HEK293T (cell line): ENCODE measurements around the gene ZNF718.
"Not testable (repeated sequence)": the region's sequence is repeated elsewhere in the genome, so short reads cannot be mapped to it uniquely, and the experiment has no call there.

ENCODE experiments used
- CTCF ChIA-PET: fragments of 350-600 bp; formaldehyde crosslinking; extraction: SDS; loops from one replicate; lab custom pipeline; 2021; ENCODE audit warnings: antibody characterized with exemption, inconsistent platforms; lab: Yijun Ruan, JAX
- POLR2A ChIA-PET: fragments of 350-600 bp; formaldehyde crosslinking; extraction: SDS; loops from one replicate; lab custom pipeline; 2020; ENCODE audit warnings: antibody characterized with exemption, inconsistent platforms; lab: Yijun Ruan, JAX
- DNase-seq: peaks from one replicate; pipeline ENCODE4 v3.0.0; 2012; ENCODE audit warnings: mixed read lengths; ENCODE audit errors: extremely low spot score
- ARNT ChIP-seq: fragments of 450-650 bp; IDR thresholded peaks from 2 replicates; pipeline ENCODE4 v1.6.1; 2017; ENCODE audit warnings: mild to moderate bottlenecking
- BHLHE40 ChIP-seq: fragments of 450-650 bp; IDR thresholded peaks from 2 replicates; pipeline ENCODE4 v1.6.1; 2016; ENCODE audit warnings: mild to moderate bottlenecking, moderate library complexity, borderline replicate concordance
- CTBP1 ChIP-seq: fragments of 450-650 bp; IDR thresholded peaks from 2 replicates; pipeline ENCODE4 v1.6.1; 2016; ENCODE audit warnings: borderline replicate concordance
- ELF4 ChIP-seq: fragments of 450-650 bp; IDR thresholded peaks from 2 replicates; pipeline ENCODE4 v1.6.1; 2017; ENCODE audit warnings: antibody characterized with exemption
- FOXA1 ChIP-seq: fragments of 450-650 bp; IDR thresholded peaks from 2 replicates; pipeline ENCODE4 v1.6.1; 2016; ENCODE audit warnings: mild to moderate bottlenecking
- FOXK2 ChIP-seq: fragments of 450-650 bp; IDR thresholded peaks from 2 replicates; pipeline ENCODE4 v1.6.1; 2016; ENCODE audit warnings: mild to moderate bottlenecking
- FOXM1 ChIP-seq: fragments of 450-650 bp; IDR thresholded peaks from 2 replicates; pipeline ENCODE4 v1.6.1; 2017; ENCODE audit warnings: mild to moderate bottlenecking, borderline replicate concordance
- HDGF ChIP-seq: fragments of 450-650 bp; IDR thresholded peaks from 2 replicates; pipeline ENCODE4 v1.6.1; 2017; ENCODE audit warnings: antibody characterized with exemption, borderline replicate concordance
- L3MBTL2 ChIP-seq: fragments of 450-650 bp; conservative IDR thresholded peaks from 2 replicates; pipeline ENCODE4 v1.6.1; 2016; ENCODE audit warnings: mild to moderate bottlenecking
- LEF1 ChIP-seq: fragments of 450-650 bp; IDR thresholded peaks from 2 replicates; pipeline ENCODE4 v1.6.1; 2017; ENCODE audit warnings: mild to moderate bottlenecking, borderline replicate concordance
- NFRKB ChIP-seq: fragments of 450-650 bp; IDR thresholded peaks from 2 replicates; pipeline ENCODE4 v1.6.1; 2016; ENCODE audit warnings: mild to moderate bottlenecking, moderate library complexity
- SP1 ChIP-seq: fragments of 450-650 bp; IDR thresholded peaks from 2 replicates; pipeline ENCODE4 v1.6.1; 2017
- SUZ12 ChIP-seq: fragments of 450-650 bp; IDR thresholded peaks from 2 replicates; pipeline ENCODE4 v1.6.1; 2016; ENCODE audit warnings: mild to moderate bottlenecking
- TARDBP ChIP-seq: fragments of 450-650 bp; IDR thresholded peaks from 2 replicates; pipeline ENCODE4 v1.6.1; 2016
- ZNF384 ChIP-seq: fragments of 450-650 bp; IDR thresholded peaks from 2 replicates; pipeline ENCODE4 v1.6.1; 2016
- TF ChIP-seq, protein P1 (sequence below): fragments of 450-650 bp; IDR thresholded peaks from 2 replicates; pipeline ENCODE4 v1.6.1; 2016

Gene ZNF718

DNA sequence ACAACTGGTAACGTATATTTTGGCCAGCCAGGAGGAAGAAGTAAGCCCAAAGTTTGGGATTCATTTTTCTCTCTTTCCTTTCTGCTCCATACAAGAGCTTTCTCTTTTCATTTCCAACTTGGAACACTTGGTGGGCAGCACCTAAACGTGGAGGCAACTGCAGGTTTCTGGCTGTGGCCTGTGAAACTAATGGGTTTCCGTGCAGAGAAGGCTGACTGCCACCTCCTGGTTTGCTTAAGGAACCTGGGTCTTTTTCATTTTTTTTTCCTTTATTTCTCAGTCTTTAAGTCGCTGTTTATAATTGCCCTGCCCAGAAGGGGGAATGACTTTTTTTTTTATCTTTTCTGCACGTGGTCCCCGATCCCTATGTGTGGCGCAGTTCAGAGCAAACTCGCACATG lies 15.4 kb downstream of the ZNF718 start:
- CTCF ChIA-PET: no interaction called here
- no peak for DNase-seq
- POLR2A ChIA-PET: no interaction called here
- TF ChIP-seq ELF4 (no peak), BHLHE40 (no peak), FOXK2 (no peak), NFRKB (no peak), FOXM1 (no peak), HDGF (no peak), SP1 (no peak), CTBP1 (no peak), ZNF384 (no peak), ARNT (no peak), SUZ12 (no peak), TARDBP (no peak), FOXA1 (no peak), L3MBTL2 (no peak)
- TF ChIP-seq, protein P1, sequence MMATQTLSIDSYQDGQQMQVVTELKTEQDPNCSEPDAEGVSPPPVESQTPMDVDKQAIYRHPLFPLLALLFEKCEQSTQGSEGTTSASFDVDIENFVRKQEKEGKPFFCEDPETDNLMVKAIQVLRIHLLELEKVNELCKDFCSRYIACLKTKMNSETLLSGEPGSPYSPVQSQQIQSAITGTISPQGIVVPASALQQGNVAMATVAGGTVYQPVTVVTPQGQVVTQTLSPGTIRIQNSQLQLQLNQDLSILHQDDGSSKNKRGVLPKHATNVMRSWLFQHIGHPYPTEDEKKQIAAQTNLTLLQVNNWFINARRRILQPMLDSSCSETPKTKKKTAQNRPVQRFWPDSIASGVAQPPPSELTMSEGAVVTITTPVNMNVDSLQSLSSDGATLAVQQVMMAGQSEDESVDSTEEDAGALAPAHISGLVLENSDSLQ: no peak

DNA sequence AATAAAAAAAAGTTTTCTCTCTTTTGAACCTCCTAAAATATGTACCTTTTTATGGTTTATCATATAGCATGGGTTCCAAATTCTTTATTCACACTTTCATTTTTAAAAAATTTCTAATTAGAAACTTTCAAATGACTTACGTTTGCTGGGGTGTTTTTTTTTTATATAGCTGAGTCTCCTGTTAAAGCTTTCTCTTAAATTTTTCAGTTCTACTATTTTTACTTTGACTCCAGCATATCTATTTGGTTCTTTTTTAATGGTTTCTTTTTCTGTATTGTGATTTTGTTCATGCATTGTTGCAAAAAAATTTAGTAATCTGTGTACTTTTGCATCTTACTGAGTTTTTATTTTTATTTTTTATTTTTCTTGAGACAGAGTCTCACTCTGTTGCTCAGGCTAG lies 22.3 kb downstream of the ZNF718 start:
- TF ChIP-seq CTBP1 (no peak), SUZ12 (no peak), ZNF384 (no peak), TARDBP (no peak), ARNT (no peak), SP1 (no peak), FOXA1 (no peak), FOXM1 (no peak), FOXK2 (no peak), L3MBTL2 (no peak), NFRKB (no peak), LEF1 (no peak), BHLHE40 (no peak), HDGF (no peak), ELF4 (no peak)
- TF ChIP-seq, protein P1: no peak
- no peak for DNase-seq
- POLR2A ChIA-PET: no interaction called here
- CTCF ChIA-PET: no interaction called here

DNA sequence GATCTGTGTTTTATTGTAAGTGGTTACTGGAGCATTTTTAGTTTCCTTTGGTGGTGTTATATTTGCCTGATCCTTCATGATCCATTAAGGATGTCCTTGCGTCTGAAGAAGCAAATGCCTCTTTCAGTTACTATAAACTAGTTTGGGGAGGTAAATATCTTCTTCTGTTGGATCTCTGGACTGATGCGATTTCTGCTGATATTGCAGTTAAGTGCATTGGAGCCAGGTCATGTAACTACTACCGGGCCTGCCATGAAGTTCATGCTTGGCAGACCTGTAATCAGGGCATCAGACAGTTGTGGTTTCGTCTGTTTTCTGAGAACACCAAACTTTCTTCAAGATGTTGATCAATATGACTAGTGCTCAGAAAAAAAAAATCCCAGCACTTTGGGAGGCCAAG lies 22.9 kb downstream of the ZNF718 start:
- DNase-seq: no peak
- TF ChIP-seq CTBP1 (no peak), ZNF384 (no peak), L3MBTL2 (no peak), ELF4 (no peak), ARNT (no peak), SP1 (no peak), FOXM1 (no peak), FOXA1 (no peak), NFRKB (no peak), FOXK2 (no peak), LEF1 (no peak), BHLHE40 (no peak)
- ChIA-PET POLR2A (no interaction called here), CTCF (no interaction called here)

DNA sequence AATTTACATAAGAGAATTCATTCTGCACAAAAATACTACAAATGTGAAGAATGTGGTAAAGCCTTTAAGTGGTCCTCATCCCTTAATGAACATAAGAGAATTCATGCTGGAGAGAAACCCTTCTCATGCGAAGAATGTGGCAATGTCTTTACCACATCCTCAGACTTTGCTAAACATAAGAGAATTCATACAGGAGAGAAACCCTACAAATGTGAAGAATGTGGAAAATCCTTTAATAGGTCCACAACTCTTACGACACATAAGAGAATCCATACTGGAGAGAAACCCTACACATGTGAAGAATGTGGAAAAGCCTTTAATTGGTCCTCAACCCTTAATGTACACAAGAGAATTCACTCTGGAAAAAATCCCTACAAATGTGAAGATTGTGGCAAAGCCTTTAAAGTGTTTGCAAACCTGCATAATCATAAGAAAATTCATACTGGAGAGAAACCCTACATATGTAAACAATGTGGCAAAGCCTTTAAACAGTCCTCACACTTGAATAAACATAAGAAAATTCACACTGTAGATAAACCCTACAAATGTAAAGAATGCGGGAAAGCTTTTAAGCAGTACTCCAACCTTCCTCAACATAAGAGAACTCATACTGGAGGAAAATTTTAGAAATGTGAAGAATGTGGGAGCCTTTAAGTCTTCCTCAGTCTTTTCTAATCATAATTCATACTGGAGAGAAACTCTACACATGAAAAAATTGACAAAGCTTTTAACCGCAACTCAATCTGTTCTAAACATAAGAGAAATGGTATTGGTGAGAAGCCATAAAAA lies 37.4 kb downstream of the ZNF718 start:
- DNase-seq: no peak
- POLR2A ChIA-PET: no interaction called here

DNA sequence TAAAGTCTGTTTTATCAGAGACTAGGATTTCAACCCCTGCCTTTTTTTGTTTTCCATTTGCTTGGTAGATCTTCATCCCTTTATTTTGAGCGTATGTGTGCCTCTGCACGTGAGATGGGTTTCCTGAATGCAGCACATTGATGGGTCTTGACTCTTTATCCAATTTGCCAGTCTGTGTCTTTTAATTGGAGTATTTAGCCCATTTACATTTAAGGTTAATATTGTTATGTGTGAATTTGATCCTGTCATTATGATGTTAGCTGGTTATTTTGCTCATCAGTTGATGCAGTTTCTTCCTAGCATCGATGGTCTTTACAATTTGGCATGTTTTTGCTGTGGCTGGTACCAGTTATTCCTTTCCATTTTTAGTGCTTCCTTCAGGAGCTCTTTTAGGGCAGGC lies 45.3 kb downstream of the ZNF718 start:
- POLR2A ChIA-PET, DNase-seq, CTCF ChIA-PET: not testable (repeated sequence)

More for the DNA sequence above, 37.4 kb downstream of the ZNF718 start:
- no peak for TF ChIP-seq FOXM1
- CTCF ChIA-PET: no interaction called here

DNA sequence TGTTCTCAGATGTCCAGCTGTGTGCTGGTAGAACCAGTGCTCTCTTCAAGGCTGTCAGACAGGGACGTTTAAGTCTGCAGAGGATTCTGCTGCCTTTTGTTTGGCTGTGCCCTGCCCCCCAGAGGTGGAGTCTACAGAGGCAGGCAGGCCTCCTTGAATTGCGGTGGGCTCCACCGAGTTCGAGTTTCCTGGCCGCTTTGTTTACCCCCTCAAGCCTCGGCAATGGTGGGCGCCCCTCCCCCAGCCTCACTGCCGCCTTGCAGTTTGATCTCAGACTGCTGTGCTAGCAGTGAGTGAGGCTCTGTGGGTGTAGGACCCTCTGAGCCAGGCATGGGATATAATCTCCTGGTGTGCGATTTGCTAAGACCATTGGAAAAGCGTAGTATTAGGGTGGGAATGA lies 47.0 kb downstream of the ZNF718 start:
- DNase-seq, POLR2A ChIA-PET: not testable (repeated sequence)

DNA sequence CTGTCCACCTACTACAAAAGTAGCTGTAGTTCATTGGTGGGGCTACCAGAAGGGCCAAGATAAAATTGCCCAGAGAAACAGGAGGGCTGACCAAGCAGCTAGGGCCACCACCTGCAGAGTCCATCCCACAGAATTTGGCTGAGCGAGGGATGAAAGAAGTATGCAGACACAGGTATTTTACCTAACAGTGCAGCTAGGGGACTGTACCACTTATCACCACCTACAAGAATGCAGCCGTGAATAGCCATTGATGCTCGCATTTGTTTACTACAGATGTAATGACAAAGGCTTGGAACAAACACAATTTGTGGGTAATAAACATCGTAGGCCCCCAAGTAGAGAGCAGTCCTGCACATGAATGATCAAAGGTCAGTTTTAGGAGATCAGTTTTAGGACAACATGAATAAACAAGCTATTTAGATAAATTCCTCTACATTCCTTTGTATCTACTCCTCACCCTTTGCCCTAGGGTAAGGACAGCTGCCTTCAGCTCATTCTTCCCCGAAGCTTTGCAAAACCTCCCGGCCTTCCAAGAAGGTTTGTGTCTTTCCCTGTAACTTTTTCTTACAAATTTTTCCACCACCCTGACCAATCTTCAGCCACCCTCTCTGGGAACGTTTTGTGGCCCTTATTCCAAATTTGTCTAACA lies 49.5 kb downstream of the ZNF718 start:
- ChIA-PET CTCF (interaction anchor here (0.5 kb wide), 1 partner anchor 1191 kb away, joined by 3 read pairs; no protein-coding TSS in a partner anchor), POLR2A (no interaction called here)
- no peak for TF ChIP-seq LEF1
- TF ChIP-seq FOXK2: no peak
- TF ChIP-seq NFRKB: no peak
- TF ChIP-seq BHLHE40: no peak
- no peak for TF ChIP-seq SP1
- TF ChIP-seq FOXM1: no peak
- TF ChIP-seq HDGF: no peak
- no peak for TF ChIP-seq ARNT
- DNase-seq: no peak

More for the DNA sequence above, 47.0 kb downstream of the ZNF718 start:
- CTCF ChIA-PET: not testable (repeated sequence)
